MM.1S (cell line): ENCODE data around the gene CLASP1.

Experiments used
- CTCF ChIP-seq: fragments of 300-600 bp; sonication (generic); IDR thresholded peaks from 2 replicates; pipeline ENCODE4 v1.5.1; 2016; ENCODE audit warnings: antibody characterized with exemption, low read length, mixed read lengths
- EZH2 ChIP-seq: fragments of 300-600 bp; sonication (generic); optimal IDR thresholded peaks from 2 replicates; pipeline ENCODE3; 2017; ENCODE audit warnings: low read depth, mild to moderate bottlenecking, antibody characterized with exemption, low read length, mixed read lengths
- EZH2phosphoT487 ChIP-seq: fragments of 300-600 bp; sonication (generic); IDR thresholded peaks from 2 replicates; pipeline ENCODE4 v1.6.1; 2018; ENCODE audit warnings: antibody characterized with exemption, low read length

- no peak for TF ChIP-seq EZH2phosphoT487
- no peak for TF ChIP-seq CTCF
- TF ChIP-seq EZH2 = no peak
Measured at GRCh38 chr2:121603185-121603584, 46.1 kb downstream of the CLASP1 start.
